Right kidney (tissue), 9 donors: ENCODE data around the gene KRTAP2-4.
"Not testable (repeated sequence)": the region's sequence is repeated elsewhere in the genome, so short reads cannot be mapped to it uniquely, and the experiment has no call there.

Experiments
- DNase-seq: peaks from one replicate; pipeline ENCODE4 v3.0.0-alpha.2; 2016
- long read RNA-seq, 8 donors: transcript quantifications; one replicate each; lab custom pipeline, GENCODE V29; 2026

The KRTAP2-4 gene
- long read RNA-seq, donor 1: 0 reads
- long read RNA-seq, donor 2: 0 reads
- long read RNA-seq, donor 3: 0 reads
- long read RNA-seq, donor 4: 0 reads
- long read RNA-seq, donor 5: 0 reads
- long read RNA-seq, donor 6: 0 reads
- long read RNA-seq, donor 7: 0 reads
- long read RNA-seq, donor 8: 0 reads

DNA sequence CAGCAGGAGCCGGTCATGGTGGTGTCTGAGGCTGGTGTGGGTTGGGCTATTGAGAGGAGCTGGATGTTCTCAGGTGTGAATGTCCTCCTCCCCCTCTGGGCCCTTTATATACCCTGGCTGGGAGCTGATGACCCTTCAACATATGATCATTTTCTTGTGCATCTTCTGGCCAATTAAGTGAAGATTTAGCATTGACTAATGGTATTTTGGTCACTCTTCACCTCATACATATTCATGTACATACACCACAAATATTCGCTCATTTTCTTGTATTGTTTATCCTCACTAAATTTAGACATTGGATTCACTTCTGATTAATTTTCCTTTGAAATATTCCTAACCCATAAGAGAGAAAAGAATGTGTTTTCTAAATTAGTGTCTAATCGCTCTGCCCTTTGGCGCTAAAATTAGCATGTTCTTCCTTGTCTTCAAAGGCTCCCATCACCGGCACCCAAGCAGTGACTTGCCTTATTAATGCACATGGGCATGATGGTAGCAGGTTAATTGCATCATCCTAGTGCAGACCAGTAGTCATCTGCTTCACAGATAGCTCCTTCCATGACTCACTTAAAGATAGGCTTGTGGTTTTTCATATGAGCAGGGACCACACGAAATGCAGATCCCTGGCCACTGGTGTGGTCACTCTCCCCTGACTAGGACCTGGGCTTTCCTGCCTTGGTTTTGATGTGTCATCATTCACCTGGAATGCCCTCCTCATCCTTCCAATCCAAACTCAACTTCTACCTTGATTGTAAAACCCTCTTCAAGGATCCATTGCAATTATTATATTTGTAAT lies at the start of gene KRTAP2-4:
TSS of gene KRTAP2-4 (minus strand) at position 51 of the 796 bp plus-strand sequence. CDS start at position 17, 34 bp downstream.
- DNase-seq: no peak

DNA sequence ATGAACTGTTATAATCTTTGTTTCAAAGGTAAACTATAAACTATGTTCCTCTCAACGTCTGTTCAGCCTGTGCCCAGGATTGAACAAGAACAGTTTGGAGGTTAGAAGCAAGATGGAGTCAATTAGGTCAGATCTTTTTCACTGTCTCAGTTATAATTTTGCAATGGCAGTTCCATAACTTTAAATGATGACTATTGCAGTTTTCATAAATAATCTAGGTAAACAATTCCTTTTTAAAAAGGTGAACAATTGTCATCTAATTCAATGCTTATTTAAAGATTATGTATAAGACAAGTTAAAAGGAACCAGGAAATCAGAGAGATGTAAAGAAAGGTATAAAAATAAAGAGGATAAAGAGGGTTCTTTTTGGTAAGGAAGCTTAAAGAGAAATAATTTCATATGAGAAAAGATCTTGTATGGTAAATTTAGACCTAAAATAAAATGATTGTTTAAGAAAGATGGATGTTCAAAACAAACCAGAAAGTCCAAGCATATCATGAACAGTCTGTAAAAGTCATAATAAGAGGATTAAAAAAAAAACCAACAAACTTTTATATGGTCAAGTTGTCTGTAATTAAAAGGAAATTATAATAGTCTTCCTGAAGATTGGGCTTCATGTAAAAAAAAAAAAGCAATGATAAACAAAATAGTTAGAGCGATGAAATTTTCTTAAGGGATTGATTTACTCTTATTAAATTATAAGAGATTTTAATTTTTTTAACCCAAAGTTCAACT lies 45.6 kb upstream of the KRTAP2-4 start:
- DNase-seq: no peak

- not testable (repeated sequence) for DNase-seq
These were observed 43.2 kb upstream of the KRTAP2-4 start for GRCh38 chr17:41108728-41109386.

DNA sequence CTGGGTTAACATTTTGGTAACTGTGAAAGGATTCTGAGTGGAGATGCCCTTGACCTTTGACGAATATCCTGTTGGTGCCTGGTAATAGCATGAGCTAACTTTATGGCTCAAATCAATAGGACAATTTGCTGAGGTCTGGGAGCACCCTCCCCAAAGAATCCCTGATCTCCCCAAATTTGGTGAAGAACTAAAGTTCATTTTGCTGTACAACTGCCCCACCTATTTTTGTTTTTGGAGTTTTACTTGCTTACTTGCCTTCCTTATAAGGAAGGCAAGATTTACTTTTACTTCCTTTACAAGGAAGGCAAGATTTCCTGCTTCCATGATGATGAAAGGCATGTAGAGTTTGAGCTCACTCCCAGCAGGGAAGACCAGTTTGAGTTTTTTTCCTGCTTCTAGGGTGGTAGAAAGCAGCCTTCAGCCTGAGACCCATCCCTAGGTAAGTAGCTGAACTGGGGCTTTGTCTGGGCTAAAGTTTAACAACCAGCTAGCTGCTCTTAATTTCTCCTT lies 42.3 kb upstream of the KRTAP2-4 start:
- DNase-seq: no peak

GRCh38 chr17:41105347-41105746 lies 39.7 kb upstream of the KRTAP2-4 start, which contains the start of gene KRTAP4-9:
TSS of gene KRTAP4-9 (plus strand) at chr17:41105389. CDS start at chr17:41105389, 0 bp downstream.
- not testable (repeated sequence) for DNase-seq

- not testable (repeated sequence) for DNase-seq
These were observed 38.8 kb upstream of the KRTAP2-4 start for GRCh38 chr17:41104386-41105038.

DNA sequence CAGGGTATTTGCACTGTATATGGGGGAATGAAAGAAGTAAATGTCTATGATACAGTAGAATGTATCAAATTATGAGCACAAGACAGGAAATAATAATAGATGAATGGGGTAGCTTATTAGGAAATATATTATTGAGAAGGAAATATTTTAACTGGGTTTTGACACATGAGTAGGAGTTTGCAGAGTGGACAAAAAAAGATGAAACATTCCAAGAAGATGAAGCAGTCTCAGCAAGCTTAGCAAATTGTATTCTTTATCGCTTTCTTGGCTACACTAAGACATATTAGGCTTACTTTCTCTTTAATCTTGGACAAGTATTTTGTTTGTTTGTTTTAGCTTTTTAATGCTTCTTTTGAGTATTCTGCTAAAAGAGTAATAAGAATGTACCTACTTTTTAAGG lies 38.2 kb upstream of the KRTAP2-4 start:
- DNase-seq: no peak

GRCh38 chr17:41101586-41102259 lies 36.0 kb upstream of the KRTAP2-4 start, which contains the start of gene KRTAP4-16:
TSS of gene KRTAP4-16 (minus strand) at chr17:41102209. CDS start at chr17:41102209, 0 bp downstream.
- DNase-seq: no peak

- not testable (repeated sequence) for DNase-seq
These were observed 34.2 kb upstream of the KRTAP2-4 start for GRCh38 chr17:41099682-41100480.

DNA sequence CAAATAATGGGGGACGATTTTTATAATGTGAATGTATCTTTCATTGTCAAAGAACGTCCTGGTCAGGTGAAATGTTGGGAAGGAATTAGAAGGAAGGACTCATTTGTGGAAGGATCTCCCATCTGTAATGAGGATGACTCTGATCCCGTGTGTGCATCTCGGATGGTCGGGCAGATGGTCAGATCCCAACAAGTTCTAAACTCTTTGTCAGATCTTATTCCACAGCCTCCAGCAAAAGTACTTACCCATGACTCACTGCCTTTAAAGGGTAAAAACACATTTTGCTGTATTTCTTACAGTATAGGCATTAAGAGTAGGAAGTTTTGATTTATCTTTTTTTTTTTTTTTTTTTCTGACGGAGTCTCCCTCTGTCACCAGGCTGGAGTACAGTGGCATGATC lies 32.8 kb upstream of the KRTAP2-4 start:
- no peak for DNase-seq

DNA sequence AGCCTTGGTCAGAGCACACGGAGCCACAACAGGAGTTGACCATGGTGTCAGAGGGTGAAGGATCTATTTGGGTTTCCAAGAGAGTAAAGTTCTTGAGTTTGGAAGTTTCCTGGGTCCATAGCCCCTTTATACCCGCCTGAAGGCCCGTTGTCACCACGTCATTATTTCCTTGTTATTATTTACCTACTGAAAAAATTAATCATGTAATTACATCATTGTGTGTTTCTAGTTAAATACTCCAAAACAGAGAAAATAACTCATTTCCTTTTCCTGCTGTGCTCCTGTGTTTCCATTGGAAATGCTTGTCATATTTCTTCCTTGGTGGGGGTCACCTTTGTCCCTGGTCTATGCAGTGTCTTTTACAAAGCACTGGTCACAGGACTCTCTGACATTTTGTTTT lies 32.4 kb upstream of the KRTAP2-4 start, which contains the start of gene KRTAP4-8:
TSS of gene KRTAP4-8 (minus strand) at position 101 of the 400 bp plus-strand sequence. CDS start at position 43, 58 bp downstream.
- DNase-seq: no peak

GRCh38 chr17:41096055-41096454 lies 30.4 kb upstream of the KRTAP2-4 start:
- no peak for DNase-seq

DNA sequence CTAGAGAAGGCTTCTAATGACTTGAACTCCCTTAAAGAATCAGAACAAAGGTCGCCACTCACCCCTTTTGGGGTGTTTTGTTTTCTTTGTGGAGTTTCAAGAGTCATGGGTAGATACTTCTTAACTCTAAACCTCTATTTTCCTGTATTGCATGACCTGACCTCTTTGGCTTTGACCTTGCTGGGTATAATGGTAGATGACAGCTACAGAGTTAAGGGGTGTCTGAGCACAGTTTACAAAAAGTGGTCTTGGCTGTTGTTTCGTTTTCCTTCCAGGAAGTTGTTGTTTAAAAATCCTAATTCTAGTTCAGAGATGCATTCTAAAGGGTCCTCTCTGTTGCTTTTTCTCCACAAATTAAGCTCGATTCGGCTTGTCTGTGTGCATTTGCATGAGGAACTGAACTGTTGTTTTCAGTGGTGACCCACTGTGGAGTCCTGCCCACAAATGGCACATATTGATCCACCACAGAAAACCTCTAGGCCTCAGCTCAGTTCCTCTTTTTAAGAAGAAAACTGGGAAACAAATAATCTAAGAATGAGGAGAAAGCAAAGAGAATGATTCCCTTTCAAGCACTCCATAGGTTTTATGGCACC lies 23.2 kb upstream of the KRTAP2-4 start:
- DNase-seq: not testable (repeated sequence)

GRCh38 chr17:41084100-41084856 lies 18.6 kb upstream of the KRTAP2-4 start, which contains the start of gene KRTAP4-7:
TSS of gene KRTAP4-7 (plus strand) at chr17:41084150. CDS start at chr17:41084207, 57 bp downstream.
- DNase-seq: not testable (repeated sequence)

DNA sequence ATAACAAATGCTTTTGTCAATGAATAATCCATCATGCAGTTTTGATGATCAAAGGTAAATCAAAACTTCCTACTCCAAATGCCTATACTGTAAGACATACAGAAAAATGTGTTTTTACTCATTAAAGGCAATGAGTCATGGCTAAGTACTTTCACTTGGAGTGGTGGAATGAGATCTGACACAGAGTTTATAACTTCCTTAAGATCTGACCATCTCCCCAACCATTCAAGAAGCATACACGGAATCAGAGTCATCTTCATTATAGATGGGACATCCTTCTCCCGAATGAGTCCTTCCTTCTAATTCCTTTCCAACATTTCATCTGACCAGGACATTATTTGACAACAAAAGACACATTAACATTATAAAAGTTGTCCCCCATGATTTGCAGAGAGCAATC lies 17.7 kb upstream of the KRTAP2-4 start:
- not testable (repeated sequence) for DNase-seq

DNA sequence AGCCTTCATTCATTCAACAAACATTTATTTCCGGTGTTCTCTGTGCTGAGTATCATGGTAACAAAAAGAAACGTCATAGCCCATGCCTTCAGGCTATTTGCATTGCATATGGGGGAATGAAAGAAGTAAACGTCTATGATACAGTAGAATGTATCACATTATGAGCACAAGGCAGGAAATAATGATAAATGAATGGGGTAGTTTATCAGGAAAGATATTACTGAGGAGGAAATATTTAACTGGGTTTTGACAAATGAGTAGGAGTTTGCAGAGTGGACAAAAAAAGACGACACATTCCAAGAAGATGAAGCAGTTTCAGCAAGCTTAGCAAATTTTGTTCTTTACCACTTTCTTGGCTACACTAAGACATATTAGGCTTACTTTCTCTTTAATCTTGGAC lies 16.9 kb upstream of the KRTAP2-4 start:
- no peak for DNase-seq

DNA sequence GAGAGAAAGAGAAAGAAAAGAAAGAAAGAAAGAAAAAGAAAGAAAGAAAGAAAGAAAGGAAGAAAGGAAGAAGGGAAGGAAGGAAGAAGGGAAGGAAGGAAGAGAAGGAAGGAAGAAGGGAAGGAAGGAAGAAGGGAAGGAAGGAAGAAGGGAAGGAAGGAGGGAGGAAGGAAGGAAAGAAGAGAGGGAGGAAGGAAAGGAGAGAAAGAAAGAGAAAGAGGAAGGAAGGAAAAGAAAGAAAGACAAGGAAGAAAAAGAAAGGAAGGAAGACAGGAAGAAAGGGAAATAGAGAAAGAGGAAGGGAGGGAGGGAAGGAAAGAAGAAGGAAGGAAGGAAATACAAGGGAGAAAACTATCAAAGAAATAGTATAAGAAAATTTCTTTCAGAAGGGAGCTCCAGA lies 11.1 kb upstream of the KRTAP2-4 start:
- DNase-seq: no peak

DNA sequence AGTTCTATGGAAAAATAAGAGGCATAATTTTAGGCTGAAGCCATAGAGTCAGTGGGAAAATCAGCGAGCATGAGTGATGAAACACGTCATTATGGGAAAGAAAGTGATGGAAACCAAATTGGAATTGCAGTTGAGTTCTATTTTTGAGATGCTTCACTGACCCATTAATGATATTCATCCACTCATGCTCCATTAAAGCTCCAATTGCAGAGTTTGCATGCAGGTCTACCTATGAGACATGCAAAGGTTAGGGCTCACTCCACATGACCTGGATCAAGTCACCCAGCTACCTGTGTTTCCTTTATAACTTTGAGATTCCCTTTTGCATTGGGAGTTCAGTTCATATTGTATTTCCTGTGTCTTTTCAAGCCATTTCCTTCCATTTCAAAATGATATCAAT lies 8.0 kb upstream of the KRTAP2-4 start:
- DNase-seq: no peak
